K562 (cell line): Measurements from ENCODE around the gene PTBP3. TPM values are rescaled to one million over a fixed set of nuclear protein-coding genes. Genes with fewer than 3 reads are reported as not detected.

Experiments used
- polyA plus RNA-seq, 8 experiments: library from polyadenylated mRNA; depleted of rRNA in 4 of 8; stranded (reverse) in 5 of 8; unstranded in 3 of 8; fragments of >200 nt; fragmentation: Nextera tagmentation in 2 of 8; fragmentation: Illumina TruSeq in 1 of 8; extraction: Ambion mirVana in 2 of 8; extraction: Trizol in 1 of 8; gene quantifications; 2 replicates each; pipeline versions ENCODE4 v1.2.1 to v1.2.3, GENCODE V29; 2011 to 2014; ENCODE audit warnings: inconsistent platforms in 1 of 8, missing spikeins in 1 of 8
- small RNA-seq: library from RNA; depleted of rRNA; stranded (forward); fragments of <200 nt; gene quantifications from one replicate; pipeline ENCODE3, GENCODE V24; 2014
- total RNA-seq, 7 experiments: library from RNA; depleted of rRNA in 6 of 7; stranded (reverse); fragments of >200 nt in 6 of 7; fragmentation: Illumina TruSeq in 2 of 7; extraction: Trizol in 2 of 7; gene quantifications; 2 replicates each; pipeline versions ENCODE4 v1.2.1 to v1.2.3, GENCODE V29; 2011 to 2021; ENCODE audit warnings: low replicate concordance in 1 of 7

PTBP3 gene
- total and polyA plus RNA-seq, 9 of the 15 experiments (the other 6 are each of a cell fraction or from before 2014, with no cell fraction given): 22.4 to 132 (median 68.0) TPM

Small RNAs within 50 kb of the gene (small RNA-seq; reads per million reads assigned to genes)
- gene RF00019 (not detected), gene RN7SL430P (not detected), gene RN7SL57P (not detected), gene RNA5SP295 (0.11 reads per million)

Other genes with a start within 250 kb of the PTBP3 start
- 27.8 and 35.6 TPM in 2 replicates for gene SUSD1, start 158.3 kb downstream of the PTBP3 start, total RNA-seq (2014; rRNA removed)
- 36.1 and 38.2 TPM in 2 replicates for gene SUSD1, start 158.3 kb downstream of the PTBP3 start, total RNA-seq (2014; rRNA removed; fragmentation: Illumina TruSeq; extraction: Trizol)
- gene SUSD1, start 158.3 kb downstream of the PTBP3 start, total RNA-seq (2015; rRNA removed; fragmentation: Illumina TruSeq; extraction: Trizol): 35.2 and 37.3 TPM in 2 replicates
- 37.4 and 40.4 TPM in 2 replicates for gene SUSD1, start 158.3 kb downstream of the PTBP3 start, total RNA-seq (2021)
- gene SUSD1, start 158.3 kb downstream of the PTBP3 start, polyA plus RNA-seq (2011; rRNA removed): 38.0 and 44.4 TPM in 2 replicates
- gene SUSD1, start 158.3 kb downstream of the PTBP3 start, polyA plus RNA-seq (2014; fragmentation: Illumina TruSeq; extraction: Trizol): 30.1 and 36.1 TPM in 2 replicates
- 10 to 100 TPM; 10.9 to 11.9 TPM for gene SUSD1, start 158.3 kb downstream of the PTBP3 start, polyA plus RNA-seq (2014; fragmentation: Nextera tagmentation; extraction: Ambion mirVana)
- gene SUSD1, start 158.3 kb downstream of the PTBP3 start, polyA plus RNA-seq (2014; rRNA removed): 21.9 and 31.0 TPM in 2 replicates
- gene HSDL2, start 46.5 kb upstream of the PTBP3 start, total RNA-seq (2014; rRNA removed): 22.8 and 23.1 TPM in 2 replicates
- 43.4 and 46.3 TPM in 2 replicates for gene HSDL2, start 46.5 kb upstream of the PTBP3 start, total RNA-seq (2014; rRNA removed; fragmentation: Illumina TruSeq; extraction: Trizol)
- gene HSDL2, start 46.5 kb upstream of the PTBP3 start, total RNA-seq (2015; rRNA removed; fragmentation: Illumina TruSeq; extraction: Trizol): 37.6 and 40.3 TPM in 2 replicates
- 28.8 and 29.7 TPM in 2 replicates for gene HSDL2, start 46.5 kb upstream of the PTBP3 start, total RNA-seq (2021)
- 64.8 and 74.1 TPM in 2 replicates for gene HSDL2, start 46.5 kb upstream of the PTBP3 start, polyA plus RNA-seq (2011; rRNA removed)
- gene HSDL2, start 46.5 kb upstream of the PTBP3 start, polyA plus RNA-seq (2014; fragmentation: Illumina TruSeq; extraction: Trizol): 33.3 and 37.4 TPM in 2 replicates
- 10 to 100 TPM; 32.7 to 35.6 TPM for gene HSDL2, start 46.5 kb upstream of the PTBP3 start, polyA plus RNA-seq (2014; fragmentation: Nextera tagmentation; extraction: Ambion mirVana)
- gene HSDL2, start 46.5 kb upstream of the PTBP3 start, polyA plus RNA-seq (2014; rRNA removed): 23.1 and 24.6 TPM in 2 replicates
- gene KIAA1958, start 153.2 kb upstream of the PTBP3 start, total RNA-seq (2014; rRNA removed): 5.8 and 5.9 TPM in 2 replicates
- 10.2 and 10.8 TPM in 2 replicates for gene KIAA1958, start 153.2 kb upstream of the PTBP3 start, total RNA-seq (2014; rRNA removed; fragmentation: Illumina TruSeq; extraction: Trizol)
- gene KIAA1958, start 153.2 kb upstream of the PTBP3 start, total RNA-seq (2015; rRNA removed; fragmentation: Illumina TruSeq; extraction: Trizol): 10.1 TPM in 2 replicates
- 14.4 and 16.0 TPM in 2 replicates for gene KIAA1958, start 153.2 kb upstream of the PTBP3 start, total RNA-seq (2021)
- gene KIAA1958, start 153.2 kb upstream of the PTBP3 start, polyA plus RNA-seq (2011; rRNA removed): 10.5 and 13.2 TPM in 2 replicates
- 11.6 and 12.8 TPM in 2 replicates for gene KIAA1958, start 153.2 kb upstream of the PTBP3 start, polyA plus RNA-seq (2014; fragmentation: Illumina TruSeq; extraction: Trizol)
- 1 to 10 TPM; 1.1 to 2.6 TPM for gene KIAA1958, start 153.2 kb upstream of the PTBP3 start, polyA plus RNA-seq (2014; fragmentation: Nextera tagmentation; extraction: Ambion mirVana)
- 5.2 and 5.9 TPM in 2 replicates for gene KIAA1958, start 153.2 kb upstream of the PTBP3 start, polyA plus RNA-seq (2014; rRNA removed)